Uterus (tissue), 4 donors: ENCODE results near the gene TMEM74B. TPM values are rescaled to one million over a fixed set of nuclear protein-coding genes. Genes with fewer than 3 reads are reported as not detected.

Experiments
- DNase-seq, 2 donors: peaks; one replicate each; pipeline ENCODE4 v3.0.0-alpha.2; 2019 to 2020
- H3K27ac ChIP-seq, 2 donors: fragments of 200-600 bp; sonication (generic); 1 replicate in 1 of 2; 2 replicates in 1 of 2; pipeline ENCODE4 v1.5.1; 2016 to 2018
- H3K27me3 ChIP-seq, 2 donors: fragments of 200-600 bp; sonication (generic); one replicate each; pipeline ENCODE4 v1.5.1; 2018 to 2019; ENCODE audit warnings: control low read depth in 1 of 2
- H3K36me3 ChIP-seq, 2 donors: fragments of 200-600 bp; sonication (generic); one replicate each; pipeline ENCODE4 v1.5.1; 2019; ENCODE audit warnings: control low read depth in 1 of 2
- H3K4me1 ChIP-seq, 2 donors: fragments of 200-600 bp; sonication (generic); one replicate each; pipeline ENCODE4 v1.5.1; 2018 to 2019; ENCODE audit warnings: control low read depth in 1 of 2
- H3K4me3 ChIP-seq, 2 donors: fragments of 200-600 bp; sonication (generic); 1 replicate in 1 of 2; 2 replicates in 1 of 2; pipeline ENCODE4 v1.5.1; 2018 to 2019; ENCODE audit warnings: mild to moderate bottlenecking in 1 of 2
- H3K9me3 ChIP-seq, 2 donors: fragments of 200-600 bp; sonication (generic); one replicate each; pipeline ENCODE4 v1.5.1; 2019; ENCODE audit warnings: control low read depth in 1 of 2
- CTCF ChIP-seq, 4 experiments: fragments of 200-600 bp in 2 of 4; fragments of 450-650 bp in 2 of 4; sonication (generic) in 2 of 4; IDR thresholded peaks; one replicate each; pipeline ENCODE4 v1.5.1; 2016 to 2019; ENCODE audit warnings: antibody characterized with exemption in 4 of 4, mild to moderate bottlenecking in 2 of 4, moderate library complexity in 1 of 4
- POLR2A ChIP-seq, 2 donors: fragments of 450-650 bp; IDR thresholded peaks; one replicate each; pipeline ENCODE4 v1.6.1; 2016; ENCODE audit warnings: antibody characterized with exemption in 2 of 2, mild to moderate bottlenecking in 1 of 2, moderate library complexity in 1 of 2
- intact Hi-C: fragments of 100-400 bp; cut with DNase I; formaldehyde crosslinking; loops from one replicate; pipeline ENCODE4 v1.15.1; 2023; ENCODE audit warnings: low total_unique reads
- total RNA-seq, 4 donors: library from RNA; depleted of rRNA in 3 of 4; stranded (reverse); fragments of >200 nt in 3 of 4; gene quantifications; one replicate each; pipeline versions ENCODE4 v1.1.0 to v1.2.4, GENCODE V29; 2014 to 2023
- donor health status: DM: yes; HTN: yes; CAD: no.

Gene TMEM74B
- total RNA-seq, 4 donors from 2014 or later, result 0.49 to 2.0 (median 1.9) TPM; not detected in 1

DNA sequence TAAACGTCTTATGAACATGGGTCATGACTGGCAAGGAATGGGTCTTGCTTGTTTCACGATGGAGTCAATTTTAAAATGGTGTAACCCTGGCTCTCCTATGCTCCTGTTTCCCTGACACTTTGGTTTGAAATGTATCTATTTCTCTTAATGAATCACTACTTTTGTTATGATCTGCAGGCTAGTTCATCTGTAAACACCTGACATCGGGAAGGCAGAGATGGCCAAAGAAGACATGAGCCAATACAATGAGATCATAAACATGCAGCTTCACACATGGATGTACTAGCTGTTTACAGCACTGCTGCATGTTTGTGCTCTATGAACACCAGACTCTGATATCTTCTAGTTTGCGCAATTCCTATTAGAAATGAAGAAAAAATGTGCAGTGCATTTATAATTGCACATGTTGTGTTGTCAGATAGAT, 30.1 kb upstream of the TMEM74B start:
- intact Hi-C loops, result loop anchor here (5.0 kb wide), 1 partner anchor 398 kb away; no protein-coding TSS in a partner anchor
- H3K9me3 ChIP-seq, result no peaks in the 10 kb centered on the region
- no peak for TF ChIP-seq CTCF (IDR thresholded peaks at IDR 0.05)
- TF ChIP-seq POLR2A (IDR thresholded peaks at IDR 0.05), result no peak
- H3K36me3 ChIP-seq, result no peaks in the 10 kb centered on the region
- H3K4me1 ChIP-seq, result no peaks in the 10 kb centered on the region
- peaks cover 0 to 5% of the 10 kb centered on the region in 2 donors for H3K27me3 ChIP-seq
- DNase-seq, result no peak
- no peak overlapping the region for H3K4me3 ChIP-seq
- no peak overlapping the region for H3K27ac ChIP-seq

DNA sequence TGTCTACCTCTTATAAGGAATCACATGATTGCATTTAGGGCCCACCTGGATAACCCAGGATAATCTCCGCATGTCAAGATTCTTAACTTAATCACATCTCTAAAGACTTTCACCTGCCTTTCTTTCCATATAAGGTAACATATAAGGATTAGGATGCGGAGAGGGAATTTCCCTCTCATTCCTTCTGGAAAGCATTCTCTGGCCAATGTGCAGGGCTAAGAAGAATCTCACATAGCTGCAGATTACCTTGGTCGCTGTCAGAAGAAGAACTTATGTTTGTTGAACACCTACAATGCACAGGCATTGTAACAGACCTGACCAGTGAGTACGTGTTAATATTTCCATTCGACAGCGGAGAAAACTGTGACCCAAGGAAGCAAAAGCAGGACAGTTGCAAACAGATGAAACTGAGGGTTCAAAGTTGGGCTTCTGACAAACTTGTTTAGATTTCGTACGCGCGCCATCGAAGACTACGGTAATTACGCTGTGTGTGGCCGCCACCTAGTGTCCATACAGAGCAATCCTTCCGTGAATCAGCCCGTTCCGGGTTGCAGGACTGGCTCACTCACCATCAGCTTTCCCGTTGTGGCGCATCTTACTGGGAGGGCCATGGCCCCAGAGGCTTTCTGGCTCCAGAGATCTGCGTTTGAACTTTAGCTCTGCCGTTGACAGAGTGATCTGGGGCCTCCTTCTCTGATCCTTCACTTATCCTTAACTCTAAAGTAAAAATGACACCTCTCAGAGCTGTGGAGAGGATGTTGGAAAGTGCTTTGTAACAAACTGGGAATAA, 28.0 kb upstream of the TMEM74B start:
- Histone ChIP-seq H3K27ac (no peak overlapping the region), H3K4me3 (no peak overlapping the region), H3K27me3 (peaks cover 0 to 5% of the 10 kb centered on the region in 2 donors), H3K4me1 (no peaks in the 10 kb centered on the region), H3K36me3 (no peaks in the 10 kb centered on the region), H3K9me3 (no peaks in the 10 kb centered on the region)
- TF ChIP-seq POLR2A (IDR thresholded peaks at IDR 0.05) (no peak), CTCF (IDR thresholded peaks at IDR 0.05) (peak; percentile 56 to 75 (median 72))
- intact Hi-C loops, result loop anchor here (5.0 kb wide), 1 partner anchor 396 kb away; no protein-coding TSS in a partner anchor
- peak; percentile 42 to 50 for DNase-seq

GRCh38 chr20:1212023-1212422, 27.2 kb upstream of the TMEM74B start:
- no peak overlapping the region for H3K4me3 ChIP-seq
- H3K4me1 ChIP-seq, result no peaks in the 10 kb centered on the region
- H3K36me3 ChIP-seq, result no peaks in the 10 kb centered on the region
- no peaks in the 10 kb centered on the region for H3K9me3 ChIP-seq
- no peak for TF ChIP-seq CTCF (IDR thresholded peaks at IDR 0.05)
- TF ChIP-seq POLR2A (IDR thresholded peaks at IDR 0.05), result no peak
- intact Hi-C loops, result loop anchor here (5.0 kb wide), 1 partner anchor 395 kb away; no protein-coding TSS in a partner anchor
- peaks cover 0 to 5% of the 10 kb centered on the region in 2 donors for H3K27me3 ChIP-seq
- no peak for DNase-seq
- H3K27ac ChIP-seq, result no peak overlapping the region

DNA sequence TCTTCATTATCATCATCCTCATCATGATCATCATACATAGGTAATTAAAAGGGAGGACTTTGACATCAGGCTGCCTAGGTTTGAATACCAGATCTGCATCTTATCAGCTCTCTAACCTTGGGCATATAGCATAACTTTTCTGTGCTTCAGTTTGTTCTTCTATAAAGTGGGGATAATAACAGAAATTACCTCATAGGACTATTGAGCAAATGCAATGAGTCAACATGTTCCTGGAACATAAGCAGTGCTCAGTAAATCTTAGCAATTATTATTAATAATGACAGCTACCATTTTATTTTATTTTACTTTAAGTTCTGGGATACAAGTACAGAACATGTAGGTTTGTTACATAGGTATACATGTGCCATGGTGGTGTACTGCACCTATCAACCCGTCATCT, 25.7 kb upstream of the TMEM74B start:
- DNase-seq, result no peak
- Histone ChIP-seq H3K4me3 (no peak overlapping the region), H3K27me3 (no peaks in the 10 kb centered on the region), H3K9me3 (no peaks in the 10 kb centered on the region), H3K27ac (no peak overlapping the region), H3K4me1 (no peaks in the 10 kb centered on the region), H3K36me3 (no peaks in the 10 kb centered on the region)
- intact Hi-C loops, result loop anchor here (5.0 kb wide), 1 partner anchor 393 kb away; no protein-coding TSS in a partner anchor
- no peak for TF ChIP-seq CTCF (IDR thresholded peaks at IDR 0.05)
- no peak for TF ChIP-seq POLR2A (IDR thresholded peaks at IDR 0.05)
